Measurements from ENCODE around the gene CDIPT.

The CDIPT gene

GRCh38 chr16:29830774-29831173 lies 32.3 kb downstream of the CDIPT start:
- DNase-seq (ENCODE audit: low read depth in 2 of 2): no peak

DNA sequence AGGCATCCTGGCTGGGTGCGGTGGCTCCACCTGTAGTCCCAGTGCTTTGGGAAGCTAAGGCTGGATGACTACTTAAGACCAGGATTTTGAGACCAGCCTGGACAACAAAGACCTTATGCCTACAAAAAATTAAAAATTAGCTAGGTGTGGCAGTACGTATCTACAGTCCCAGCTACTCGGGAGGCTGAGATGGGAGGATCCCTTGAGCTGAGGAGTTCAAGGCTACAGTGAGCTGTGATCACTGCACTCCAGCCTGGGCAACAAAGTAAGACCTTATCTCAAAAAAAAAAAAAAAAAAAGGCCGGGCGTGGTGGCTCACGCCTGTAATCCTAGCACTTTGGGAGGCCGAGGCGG lies 36.7 kb downstream of the CDIPT start:
- no peak for DNase-seq (ENCODE audit: low read depth in 2 of 2)

DNA sequence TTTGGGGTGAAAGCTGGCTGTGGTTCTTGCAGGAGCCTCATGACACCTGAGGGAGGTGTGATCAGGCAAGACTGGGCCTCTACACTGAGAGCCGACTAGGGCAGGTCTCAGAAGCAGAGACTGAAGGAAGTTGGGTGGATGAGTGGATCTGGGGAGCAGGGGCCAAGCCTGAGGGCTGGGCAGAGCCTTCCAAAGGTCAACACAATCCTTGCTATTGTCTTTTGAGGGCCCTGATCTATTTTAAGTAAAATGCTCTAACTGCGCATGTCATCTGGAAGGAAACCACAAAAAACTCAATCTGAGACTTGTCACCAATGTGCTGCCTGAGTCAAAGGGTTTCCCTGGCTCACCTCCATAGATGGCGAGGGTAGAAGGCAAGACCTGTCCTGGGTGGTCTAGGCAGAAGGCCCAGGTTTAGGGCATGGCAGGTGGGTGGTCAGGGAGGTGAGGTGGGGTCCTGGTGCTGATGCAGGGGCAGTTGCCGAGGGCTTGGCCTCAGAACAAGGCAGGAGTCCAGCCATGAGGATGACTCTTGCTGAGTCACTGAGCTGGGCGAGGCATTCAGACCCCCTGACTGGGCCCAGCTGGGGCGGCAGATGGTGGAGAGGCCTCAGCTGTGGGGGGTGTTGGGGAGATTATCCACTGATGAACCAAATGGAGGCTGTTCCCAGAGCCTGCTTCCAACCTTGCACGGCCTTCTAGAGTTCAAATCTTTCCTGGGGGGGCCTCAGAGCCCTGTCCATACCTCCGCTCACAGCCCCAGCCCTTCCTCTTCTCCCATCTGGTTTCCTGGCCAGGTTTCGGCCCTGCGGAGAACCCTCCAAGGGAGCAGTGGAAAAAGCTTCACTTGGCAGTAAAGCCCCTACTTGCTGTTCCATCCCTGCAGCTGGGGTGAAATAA lies 37.6 kb downstream of the CDIPT start:
- DNase-seq (ENCODE audit: low read depth in 2 of 2): no peak

DNA sequence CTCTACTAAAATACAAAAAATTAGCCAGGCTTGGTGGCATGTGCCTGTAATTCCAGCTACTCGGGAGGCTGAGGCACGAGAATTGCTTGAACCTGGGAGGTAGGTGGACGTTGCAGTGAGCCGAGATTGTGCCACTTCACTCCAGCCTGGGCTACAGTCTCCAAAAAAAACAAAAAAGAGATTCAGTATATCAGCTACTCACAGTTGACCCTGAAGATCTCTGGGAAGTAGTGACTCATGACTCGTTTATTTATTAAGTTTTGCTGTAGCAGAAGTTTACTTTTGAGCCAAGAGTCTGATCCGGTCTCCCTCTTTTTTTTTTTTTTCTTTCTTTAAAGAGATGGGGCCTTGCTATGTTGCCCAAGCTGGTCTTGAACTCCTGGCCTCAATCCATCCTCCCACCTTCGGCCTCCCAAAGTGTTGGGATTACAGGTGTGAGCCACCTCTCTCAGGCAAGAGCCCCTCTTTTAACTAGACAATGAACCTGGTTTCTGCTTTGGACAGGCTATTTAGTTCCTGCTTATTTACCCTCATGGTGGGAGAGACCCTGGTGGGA lies 38.4 kb downstream of the CDIPT start:
- no peak for DNase-seq (ENCODE audit: low read depth in 2 of 2)

DNA sequence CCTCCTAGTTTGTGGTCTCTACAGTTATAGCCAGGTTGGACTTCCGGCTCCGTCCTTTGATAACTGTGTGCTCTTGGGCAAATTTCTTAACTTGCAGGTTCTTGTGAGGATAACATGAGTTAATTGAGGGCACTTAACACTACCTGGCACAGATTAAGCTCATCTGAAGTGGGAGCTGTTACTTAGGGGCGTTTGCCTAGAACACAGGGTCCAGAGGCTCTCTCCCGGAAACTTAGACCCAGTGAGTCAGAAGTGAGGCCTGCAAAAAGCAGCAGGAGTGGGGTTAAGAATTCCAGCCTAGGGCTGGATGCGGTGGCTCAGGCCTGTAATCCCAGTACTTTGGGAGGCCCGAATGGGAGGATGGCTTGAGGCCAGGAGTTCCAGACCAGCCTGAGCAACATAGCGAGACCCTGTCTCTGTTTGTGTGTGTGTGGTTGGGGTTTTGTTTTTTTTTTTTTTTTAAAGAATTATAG lies 41.3 kb downstream of the CDIPT start:
- DNase-seq (ENCODE audit: low read depth in 2 of 2): no peak

DNA sequence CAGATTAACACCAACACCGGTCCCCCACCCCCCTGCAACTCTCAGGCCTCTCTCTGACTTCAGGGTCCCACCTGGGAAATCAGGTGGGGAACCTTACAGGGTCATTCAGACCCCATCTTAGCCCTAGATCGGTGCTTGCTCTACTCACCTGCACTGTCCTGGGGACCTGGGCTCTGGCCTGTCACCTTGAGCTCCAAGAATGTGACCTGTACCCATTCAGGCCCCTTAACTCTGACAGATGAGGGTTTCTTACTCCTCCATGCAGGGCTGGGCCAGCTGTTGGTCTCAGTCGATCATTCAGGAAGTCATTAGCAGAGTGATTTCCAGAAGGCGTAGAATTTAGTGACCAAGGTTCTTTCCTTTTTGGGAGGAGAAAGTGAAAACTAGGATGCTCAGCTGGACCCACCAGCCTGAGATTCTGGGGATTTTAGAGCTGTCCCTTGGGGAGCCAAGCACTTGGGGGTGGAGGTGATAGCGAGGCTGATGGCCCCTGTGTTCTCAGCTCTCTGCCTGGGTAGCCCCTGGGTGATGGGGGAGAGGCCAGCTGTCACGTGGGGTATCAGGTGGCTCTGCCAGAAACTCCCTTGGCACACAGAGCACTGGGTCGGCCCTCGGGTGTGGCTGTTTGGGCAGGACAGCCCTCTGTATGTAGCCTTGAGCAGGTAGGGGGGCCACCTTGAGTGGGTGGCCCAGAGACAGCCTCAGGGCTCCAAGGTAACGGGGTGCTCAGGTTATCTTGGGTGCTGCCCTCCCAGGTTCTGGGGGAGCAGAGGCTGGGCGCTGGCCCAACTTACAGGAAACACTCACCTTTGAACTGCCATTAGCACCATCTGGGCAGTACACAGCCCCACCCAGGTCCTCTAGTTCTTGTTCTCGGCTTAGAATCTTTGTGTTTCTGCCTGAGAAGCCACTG lies 42.0 kb downstream of the CDIPT start:
- no peak for DNase-seq (ENCODE audit: low read depth in 2 of 2)

DNA sequence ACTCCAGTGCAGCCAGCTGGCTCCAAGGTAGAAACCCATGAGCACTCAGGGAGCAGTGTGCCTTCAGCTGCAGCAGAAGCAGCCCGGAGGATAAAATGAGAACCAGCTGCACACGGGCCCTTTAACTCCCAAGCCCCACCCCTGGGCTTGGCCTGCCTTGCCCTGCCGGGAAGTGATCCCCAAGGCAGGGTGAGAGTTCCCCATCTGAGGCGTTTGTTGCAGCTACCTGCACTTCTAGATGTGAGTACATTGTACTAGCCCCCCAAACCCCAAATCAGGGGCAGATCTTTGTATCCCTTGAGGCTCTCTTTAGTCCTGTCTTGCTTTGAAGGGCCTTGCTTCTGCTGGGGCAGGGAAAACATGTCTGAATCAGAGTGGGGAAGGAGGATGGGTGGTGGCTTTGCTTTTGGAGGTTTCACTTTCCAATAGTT lies 42.7 kb downstream of the CDIPT start, which contains the start of gene MVP:
Gene MVP (plus strand): TSS at position 192 of the 431 bp plus-strand sequence. CDS start 10,088 bp downstream, outside the sequence.
- DNase-seq (ENCODE audit: low read depth in 2 of 2): no peak

- no peak for DNase-seq (ENCODE audit: low read depth in 2 of 2)
Observed at GRCh38 chr16:29819506-29819905, 43.5 kb downstream of the CDIPT start.

DNA sequence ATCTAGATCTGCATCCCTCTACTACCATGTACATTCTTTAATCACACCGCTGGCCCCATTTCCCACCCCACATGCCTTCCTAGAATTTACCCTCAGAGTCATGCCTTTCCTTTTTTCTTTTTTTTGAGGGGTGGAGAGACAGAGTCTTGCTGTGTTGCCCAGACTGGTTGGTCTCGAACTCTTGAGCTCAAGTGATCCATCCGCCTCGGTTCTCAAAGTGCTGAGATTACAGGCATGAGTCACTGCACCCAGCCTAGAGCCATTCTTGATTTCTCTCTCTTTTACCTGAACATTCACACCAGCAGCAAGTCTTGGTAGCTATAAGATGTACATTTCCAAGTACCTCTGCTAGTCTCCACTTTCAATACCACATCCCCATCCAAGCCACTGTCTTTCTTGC lies 44.9 kb downstream of the CDIPT start:
- no peak for DNase-seq (ENCODE audit: low read depth in 2 of 2)

DNA sequence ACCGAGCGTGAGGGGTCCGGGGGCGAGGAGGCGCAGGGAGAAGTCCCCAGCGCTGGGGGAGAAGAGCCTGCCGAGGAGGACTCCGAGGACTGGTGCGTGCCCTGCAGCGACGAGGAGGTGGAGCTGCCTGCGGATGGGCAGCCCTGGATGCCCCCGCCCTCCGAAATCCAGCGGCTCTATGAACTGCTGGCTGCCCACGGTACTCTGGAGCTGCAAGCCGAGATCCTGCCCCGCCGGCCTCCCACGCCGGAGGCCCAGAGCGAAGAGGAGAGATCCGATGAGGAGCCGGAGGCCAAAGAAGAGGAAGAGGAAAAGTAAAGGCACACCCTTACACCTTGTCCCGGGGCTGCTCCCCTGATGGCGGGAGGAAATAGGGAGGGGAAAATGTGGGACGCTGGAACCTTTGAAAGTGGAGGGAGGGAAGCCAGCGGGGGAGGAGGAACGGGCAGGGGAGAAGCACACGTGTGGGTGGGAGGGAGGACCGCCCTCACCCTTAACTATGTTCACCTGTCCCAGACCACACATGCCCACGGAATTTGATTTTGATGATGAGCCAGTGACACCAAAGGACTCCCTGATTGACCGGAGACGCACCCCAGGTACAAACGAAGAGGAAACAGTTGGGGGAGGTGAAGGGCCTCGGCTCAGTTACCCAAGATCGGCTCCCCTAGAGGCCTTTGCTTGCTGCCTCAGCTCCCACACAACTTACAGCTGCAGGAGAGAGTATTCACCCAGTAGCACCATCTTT lies 46.2 kb downstream of the CDIPT start:
- no peak for DNase-seq (ENCODE audit: low read depth in 2 of 2)

DNA sequence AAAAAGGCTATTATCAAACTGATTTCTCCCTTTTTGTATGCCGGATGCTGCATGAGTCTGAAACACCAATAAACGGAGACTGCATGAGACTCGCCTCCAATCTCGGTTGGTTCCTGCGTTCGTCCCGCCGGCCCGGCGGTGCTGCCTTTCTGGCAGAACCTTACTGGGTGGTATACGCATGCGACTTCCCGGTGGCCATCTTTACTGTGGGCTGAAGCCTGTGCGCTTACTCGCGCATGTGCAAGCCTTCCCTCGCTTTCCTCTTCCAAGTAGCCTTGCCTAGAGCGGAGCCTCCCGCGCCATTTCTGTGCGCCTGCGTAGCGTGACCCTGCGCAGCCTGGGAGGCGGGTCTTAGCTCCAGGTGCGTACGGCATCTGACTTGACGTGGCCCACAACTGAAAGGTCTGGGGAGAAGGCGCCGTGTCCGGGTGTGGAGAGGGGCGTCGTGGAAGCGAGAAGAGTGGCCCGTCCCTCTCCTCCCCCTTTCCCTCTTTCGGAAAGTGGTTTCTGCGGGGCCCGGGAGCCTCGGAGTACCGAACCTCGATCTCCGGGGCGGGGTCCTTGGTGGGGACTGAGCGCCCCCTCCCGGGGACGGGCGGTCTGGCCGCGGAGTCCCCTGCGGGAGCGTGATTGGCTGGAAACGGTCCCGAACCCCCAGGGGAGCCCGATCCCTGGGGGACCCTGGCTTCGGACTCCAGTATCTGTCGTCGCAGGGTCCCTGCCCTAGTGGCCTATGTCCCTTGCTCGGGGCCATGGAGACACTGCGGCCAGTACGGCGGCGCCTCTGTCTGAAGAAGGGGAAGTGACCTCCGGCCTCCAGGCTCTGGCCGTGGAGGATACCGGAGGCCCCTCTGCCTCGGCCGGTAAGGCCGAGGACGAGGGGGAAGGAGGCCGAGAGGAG lies 47.0 kb downstream of the CDIPT start, which contains the start of gene PAGR1:
Gene PAGR1 (plus strand): TSS at position 360 of the 901 bp plus-strand sequence. CDS start 374 bp downstream, at position 734.
- DNase-seq (ENCODE audit: low read depth in 2 of 2): peak; percentile 95 to 97

- no peak for DNase-seq (ENCODE audit: low read depth in 2 of 2)
Observed at GRCh38 chr16:29815032-29815721, 47.8 kb downstream of the CDIPT start.

DNA sequence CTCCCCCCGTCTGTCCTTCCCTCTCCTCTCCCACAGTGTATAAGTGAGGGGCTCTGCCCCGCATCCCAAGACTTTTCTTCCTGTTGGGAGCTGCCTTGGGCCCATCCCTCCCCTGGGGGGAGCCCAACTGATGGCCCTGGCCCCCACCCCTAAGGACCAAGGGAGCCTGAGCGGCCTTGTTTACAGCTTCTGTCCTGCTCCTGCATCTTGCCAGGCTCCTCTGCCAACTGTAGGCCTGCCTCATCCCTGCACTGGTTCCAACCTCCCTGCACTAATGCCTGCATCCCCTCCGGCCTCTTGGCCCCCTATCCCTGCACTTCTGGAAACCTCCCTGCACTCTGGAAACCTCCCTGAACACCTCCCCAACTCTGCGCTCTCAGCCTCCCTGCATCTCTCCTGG lies 48.4 kb downstream of the CDIPT start:
- DNase-seq (ENCODE audit: low read depth in 2 of 2): no peak

DNA sequence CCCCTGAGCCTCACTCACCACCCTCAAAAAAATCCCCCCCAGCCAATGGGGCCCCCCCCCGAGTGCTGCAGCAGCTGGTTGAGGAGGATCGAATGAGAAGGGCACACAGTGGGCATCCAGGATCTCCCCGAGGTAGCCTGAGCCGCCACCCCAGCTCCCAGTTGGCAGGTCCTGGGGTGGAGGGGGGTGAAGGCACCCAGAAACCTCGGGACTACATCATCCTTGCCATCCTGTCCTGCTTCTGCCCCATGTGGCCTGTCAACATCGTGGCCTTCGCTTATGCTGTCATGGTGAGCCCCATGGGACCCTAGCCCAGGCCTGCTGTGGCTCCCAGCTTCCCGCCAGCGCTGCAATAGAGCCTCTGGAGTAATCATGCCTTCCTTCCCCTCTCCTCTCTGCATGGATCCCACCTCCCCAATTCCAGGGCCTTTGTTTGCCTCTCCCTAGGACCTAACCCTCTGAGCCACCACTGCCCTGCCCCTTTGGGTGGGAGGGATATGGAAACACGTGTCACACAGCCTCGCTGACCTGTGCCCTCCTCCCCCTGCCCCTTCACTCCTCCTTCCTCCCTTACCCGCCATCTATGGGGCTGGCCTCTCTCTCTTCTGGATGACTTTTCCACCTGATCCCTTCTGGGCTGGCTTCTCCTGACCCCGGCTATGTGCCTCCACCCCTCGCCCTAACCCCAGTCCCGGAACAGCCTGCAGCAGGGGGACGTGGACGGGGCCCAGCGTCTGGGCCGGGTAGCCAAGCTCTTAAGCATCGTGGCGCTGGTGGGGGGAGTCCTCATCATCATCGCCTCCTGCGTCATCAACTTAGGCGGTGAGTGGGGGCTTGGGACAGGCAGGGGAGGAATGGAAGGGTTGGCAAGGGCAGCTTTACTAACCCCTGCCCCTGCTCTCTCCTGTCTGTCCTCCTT lies 49.1 kb downstream of the CDIPT start:
- no peak for DNase-seq (ENCODE audit: low read depth in 2 of 2)

DNA sequence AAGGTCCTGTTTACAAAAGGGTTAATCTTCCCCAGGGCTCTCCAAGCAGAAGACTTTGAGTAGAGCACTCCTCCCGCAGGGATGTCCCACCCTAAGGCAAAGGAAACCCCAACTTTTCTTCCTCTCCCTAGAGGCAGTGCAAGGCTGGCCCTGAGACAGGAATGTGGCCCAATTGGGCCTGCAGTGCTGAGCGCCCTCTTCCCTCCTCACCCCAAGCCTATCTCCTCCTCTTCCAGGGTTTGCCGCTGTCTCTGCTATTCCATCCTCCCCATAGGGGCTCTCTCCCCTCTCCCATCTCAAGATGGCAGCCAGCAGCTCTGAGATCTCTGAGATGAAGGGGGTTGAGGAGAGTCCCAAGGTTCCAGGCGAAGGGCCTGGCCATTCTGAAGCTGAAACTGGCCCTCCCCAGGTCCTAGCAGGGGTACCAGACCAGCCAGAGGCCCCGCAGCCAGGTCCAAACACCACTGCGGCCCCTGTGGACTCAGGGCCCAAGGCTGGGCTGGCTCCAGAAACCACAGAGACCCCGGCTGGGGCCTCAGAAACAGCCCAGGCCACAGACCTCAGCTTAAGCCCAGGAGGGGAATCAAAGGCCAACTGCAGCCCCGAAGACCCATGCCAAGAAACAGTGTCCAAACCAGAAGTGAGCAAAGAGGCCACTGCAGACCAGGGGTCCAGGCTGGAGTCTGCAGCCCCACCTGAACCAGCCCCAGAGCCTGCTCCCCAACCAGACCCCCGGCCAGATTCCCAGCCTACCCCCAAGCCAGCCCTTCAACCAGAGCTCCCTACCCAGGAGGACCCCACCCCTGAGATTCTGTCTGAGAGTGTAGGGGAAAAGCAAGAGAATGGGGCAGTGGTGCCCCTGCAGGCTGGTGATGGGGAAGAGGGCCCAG lies 50.0 kb downstream of the CDIPT start:
- DNase-seq (ENCODE audit: low read depth in 2 of 2): no peak

GRCh38 chr16:29811896-29812665 lies 50.9 kb downstream of the CDIPT start, which contains the start of gene PRRT2:
TSS of gene PRRT2 (plus strand) at chr16:29812193. CDS start at chr16:29813055, 862 bp downstream.
- no peak for DNase-seq (ENCODE audit: low read depth in 2 of 2)

Measured in stimulated activated CD4-positive, alpha-beta T cell treated with anti-CD3 and anti-CD28 coated beads, Interleukin-1b, Interleukin-23, amount 100 ng/mL, for 1 hour (primary cell).